K562 (cell line): ENCODE results near the gene NQO2. TPM values are rescaled to one million over a fixed set of nuclear protein-coding genes. Genes with fewer than 3 reads are reported as not detected.

ENCODE experiments used
- ATAC-seq: fragments of 200-7000 bp; cut with Tn5 transposase; 3 replicates; pipeline ENCODE4 v1.9.1; 2020; ENCODE audit warnings: moderate library complexity
- BruUV-seq: library from RNA; stranded (reverse); fragments of 400-500 nt; replicated peaks from 2 replicates; lab custom pipeline; 2021; lab: Mats Ljungman, UMichigan
- CTCF ChIA-PET: fragments of 300-600 bp; formaldehyde crosslinking; extraction: SDS; loops from one replicate; lab custom pipeline; 2021; ENCODE audit warnings: low intra/inter-chr PET ratio; lab: Yijun Ruan, JAX
- POLR2A ChIA-PET: fragments of 300-600, 350-650 bp; sonication (Branson Sonifier 250); formaldehyde crosslinking; extraction: SDS; loops from one replicate; lab custom pipeline; 2021; ENCODE audit warnings: antibody characterized with exemption, inconsistent platforms; lab: Yijun Ruan, JAX
- DNase-seq, 4 experiments: peaks; one replicate each; pipeline versions ENCODE4 v3.0.0 to v3.0.0-alpha.2; 2011 to 2018; ENCODE audit warnings: low spot score in 3 of 4, mixed read lengths in 3 of 4; ENCODE audit errors: extremely low read depth in 1 of 4
- FAIRE-seq: peaks from 2 replicates; lab custom pipeline; 2011; peaks lifted over from hg19 to GRCh38; lab: Jason Lieb, UNC
- H2AFZ ChIP-seq: 2 replicates; pipeline ENCODE4 v1.6.0; 2011; ENCODE audit warnings: low read depth, low read length, control low read depth, inconsistent platforms
- H3K27ac ChIP-seq: fragments of 200-600 bp; 3 replicates; pipeline ENCODE4 v1.8.0; 2011; ENCODE audit warnings: low read depth, mild to moderate bottlenecking, control low read depth, inconsistent platforms, low read length, moderate library complexity, mixed read lengths; ENCODE audit errors: extremely low read depth
- H3K27me3 ChIP-seq, 2 experiments: fragments of 300-600 bp in 1 of 2; 2 replicates in 1 of 2; 3 replicates in 1 of 2; pipeline versions ENCODE4 v1.6.0 to v1.8.0; 2011; ENCODE audit warnings: inconsistent platforms in 2 of 2, low read length in 2 of 2, mild to moderate bottlenecking in 1 of 2, mixed read lengths in 1 of 2, moderate library complexity in 1 of 2; ENCODE audit not compliant: control insufficient read depth in 2 of 2, insufficient read depth in 2 of 2
- H3K36me3 ChIP-seq: fragments of 300-600 bp; 3 replicates; pipeline ENCODE4 v1.8.0; 2011; ENCODE audit warnings: mild to moderate bottlenecking, low read length, inconsistent platforms; ENCODE audit not compliant: control insufficient read depth, insufficient read depth
- H3K4me1 ChIP-seq, 2 experiments: fragments of 200-600 bp in 1 of 2; replicated peaks in 1 of 2; 2 replicates in 1 of 2; 3 replicates in 1 of 2; pipeline versions ENCODE4 v1.5.1 to v1.8.0; 2011; ENCODE audit warnings: inconsistent platforms in 2 of 2, low read length in 2 of 2, mild to moderate bottlenecking in 1 of 2, mixed read lengths in 1 of 2, moderate library complexity in 1 of 2; ENCODE audit not compliant: control insufficient read depth in 2 of 2, insufficient read depth in 2 of 2
- H3K4me2 ChIP-seq: 2 replicates; pipeline ENCODE4 v1.6.1; 2011; ENCODE audit warnings: low read length, control low read depth, inconsistent platforms, mixed read lengths; ENCODE audit not compliant: insufficient read depth
- H3K4me3 ChIP-seq: fragments of 200-600 bp; sonication (generic), shearing (Covaris generic); 2 replicates; pipeline ENCODE4 v1.5.1; 2016; ENCODE audit warnings: control low read depth, inconsistent platforms
- H3K79me2 ChIP-seq: fragments of 200-600 bp; 3 replicates; pipeline ENCODE4 v1.8.0; 2011; ENCODE audit warnings: low read length, inconsistent platforms; ENCODE audit not compliant: control insufficient read depth, insufficient read depth
- H3K9ac ChIP-seq, 2 experiments: 2 replicates each; pipeline versions ENCODE4 v1.6.0 to v1.6.1; 2011; ENCODE audit warnings: low read depth in 2 of 2, low read length in 2 of 2, control low read depth in 1 of 2, inconsistent platforms in 1 of 2, mild to moderate bottlenecking in 1 of 2, mixed read lengths in 1 of 2; ENCODE audit not compliant: insufficient read depth in 1 of 2
- H3K9me1 ChIP-seq: one replicate; pipeline ENCODE4 v1.6.0; 2011; ENCODE audit warnings: inconsistent platforms, mild to moderate bottlenecking, low read length, moderate library complexity; ENCODE audit not compliant: control insufficient read depth, insufficient read depth
- H3K9me3 ChIP-seq: replicated peaks from 2 replicates; pipeline ENCODE4 v1.5.1; 2011; ENCODE audit warnings: low read depth, low read length, inconsistent platforms; ENCODE audit not compliant: control insufficient read depth, insufficient read depth
- H4K20me1 ChIP-seq: replicated peaks from 2 replicates; pipeline ENCODE4 v1.6.1; 2011; ENCODE audit warnings: low read length, inconsistent platforms, mixed read lengths; ENCODE audit not compliant: control insufficient read depth, insufficient read depth
- NR2C2 ChIP-seq, 2 experiments: fragments of 200-800 bp in 1 of 2; sonication (Bioruptor generic) in 1 of 2; sonication (generic) in 1 of 2; formaldehyde crosslinking in 1 of 2; IDR thresholded peaks; 2 replicates each; pipeline versions ENCODE4 v1.6.1 to v1.8.0; 2016 to 2022; ENCODE audit warnings: mild to moderate bottlenecking in 1 of 2, missing compliant biosample characterization in 1 of 2, missing genetic modification characterization in 1 of 2, missing genetic modification reagents in 1 of 2
- PCBP2 ChIP-seq: fragments of 200-400 bp; formaldehyde crosslinking; IDR thresholded peaks from 2 replicates; pipeline ENCODE4 v1.6.1; 2018; ENCODE audit warnings: low read length, low read depth, mild to moderate bottlenecking, moderate library complexity; ENCODE audit not compliant: poor library complexity, severe bottlenecking
- POLR2G ChIP-seq: fragments of 200-400 bp; formaldehyde crosslinking; IDR thresholded peaks from 2 replicates; pipeline ENCODE4 v1.6.1; 2017; ENCODE audit warnings: low read depth, mild to moderate bottlenecking, antibody characterized with exemption, low read length, moderate library complexity
- WGBS: fragments of 100-300 bp; shearing (Covaris generic); methylation state at CpG from one replicate; pipeline ENCODE4 v1.1.6; 2016; ENCODE audit warnings: low coverage, mixed read lengths; ENCODE audit not compliant: insufficient coverage; ENCODE audit errors: missing lambda C conversion rate; 5-methylcytosine and 5-hydroxymethylcytosine counted together
- in situ Hi-C: fragments of 300-500 bp; cut with MboI; formaldehyde crosslinking; loops from 4 replicates; pipeline ENCODE4 v1.15.0; 2018; ENCODE audit warnings: inconsistent platforms, mixed read lengths
- intact Hi-C: fragments of 100-400 bp; cut with micrococcal nuclease; formaldehyde crosslinking; loops from 2 replicates; pipeline ENCODE4 v1.14.2; 2022
- polyA plus RNA-seq, 8 experiments: library from polyadenylated mRNA; depleted of rRNA in 4 of 8; stranded (reverse) in 5 of 8; unstranded in 3 of 8; fragments of >200 nt; fragmentation: Nextera tagmentation in 2 of 8; fragmentation: Illumina TruSeq in 1 of 8; extraction: Ambion mirVana in 2 of 8; extraction: Trizol in 1 of 8; gene quantifications; 2 replicates each; pipeline versions ENCODE4 v1.2.1 to v1.2.3, GENCODE V29; 2011 to 2014; ENCODE audit warnings: inconsistent platforms in 1 of 8, missing spikeins in 1 of 8
- total RNA-seq, 7 experiments: library from RNA; depleted of rRNA in 6 of 7; stranded (reverse); fragments of >200 nt in 6 of 7; fragmentation: Illumina TruSeq in 2 of 7; extraction: Trizol in 2 of 7; gene quantifications; 2 replicates each; pipeline versions ENCODE4 v1.2.1 to v1.2.3, GENCODE V29; 2011 to 2021; ENCODE audit warnings: low replicate concordance in 1 of 7
- TF ChIP-seq, protein P1 (sequence below): sonication (generic); formaldehyde crosslinking; IDR thresholded peaks from 2 replicates; pipeline ENCODE4 v1.9.0; 2022; ENCODE audit warnings: mild to moderate bottlenecking, missing genetic modification reagents

The NQO2 gene
- total and polyA plus RNA-seq, 9 of the 15 experiments (the other 6 are each of a cell fraction or from before 2014, with no cell fraction given), result 54.6 to 214 (median 116) TPM

DNA sequence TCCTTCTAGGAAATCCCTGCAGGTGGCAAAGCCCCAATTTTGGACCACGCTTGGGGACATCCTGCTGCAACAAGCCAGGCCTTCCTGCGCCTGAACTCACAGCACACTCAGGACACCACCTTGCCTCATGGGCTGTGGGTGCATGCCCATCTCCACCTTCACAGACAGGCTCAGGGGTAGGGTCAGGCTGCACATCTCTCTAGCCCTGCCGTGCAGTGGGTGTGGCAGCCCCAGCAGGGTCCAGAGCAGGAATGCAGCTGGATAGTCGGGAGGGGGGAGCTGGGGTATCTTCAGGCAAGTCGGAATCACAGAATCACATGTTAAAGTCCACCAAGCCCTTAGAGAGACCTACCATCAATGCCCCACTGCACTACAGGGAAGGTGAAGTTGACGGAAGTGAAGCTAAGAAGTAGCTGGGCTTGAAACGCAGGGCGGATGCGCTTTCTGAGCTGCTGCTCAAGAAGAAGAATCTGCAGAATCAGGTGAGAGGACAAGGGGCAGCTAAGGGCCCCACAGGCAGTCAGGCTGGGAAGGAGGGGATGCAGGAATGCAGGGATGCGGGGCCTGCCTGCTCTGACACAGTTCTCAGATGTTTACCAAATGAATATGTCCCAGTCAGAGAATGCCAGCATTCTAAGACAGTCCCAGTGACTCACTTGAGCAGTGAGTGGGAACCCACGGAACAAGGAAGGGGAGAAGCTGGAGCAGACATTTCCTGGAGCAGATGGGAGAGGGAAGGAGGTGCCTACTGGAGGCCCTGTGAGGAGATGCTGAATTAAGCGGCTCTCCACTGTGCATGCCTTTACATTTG, 39.6 kb upstream of the NQO2 start:
- TF ChIP-seq, protein P1, sequence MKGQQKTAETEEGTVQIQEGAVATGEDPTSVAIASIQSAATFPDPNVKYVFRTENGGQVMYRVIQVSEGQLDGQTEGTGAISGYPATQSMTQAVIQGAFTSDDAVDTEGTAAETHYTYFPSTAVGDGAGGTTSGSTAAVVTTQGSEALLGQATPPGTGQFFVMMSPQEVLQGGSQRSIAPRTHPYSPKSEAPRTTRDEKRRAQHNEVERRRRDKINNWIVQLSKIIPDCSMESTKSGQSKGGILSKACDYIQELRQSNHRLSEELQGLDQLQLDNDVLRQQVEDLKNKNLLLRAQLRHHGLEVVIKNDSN (CRISPR knock-in tag), result 0 out of 2 replicates have a peak, but pooled peaks have one; percentile 26
- 0 out of 2 replicates have a peak, but pooled peaks have one; percentile 29 for TF ChIP-seq NR2C2 (CRISPR knock-in tag; IDR thresholded peaks at IDR 0.05)
- TF ChIP-seq NR2C2 (tag; IDR thresholded peaks at IDR 0.05), result no peak
- TF ChIP-seq PCBP2, result no peak
- peak; percentile 25; the same call in 1 of the 2 replicates for TF ChIP-seq POLR2G
- TF ChIP-seq, all 486 proteins: peak for 3
- no peaks in the 10 kb centered on the region for H3K9me1 ChIP-seq
- FAIRE-seq (no peak), DNase-seq (no peak), ATAC-seq (no peak)
- H3K9me3 ChIP-seq, result no peaks in the 10 kb centered on the region
- H3K4me1 ChIP-seq, result peaks cover 33 to 35% of the 10 kb centered on the region in 2 experiments
- peak overlapping the region in 1 of 2 experiments; percentile 79; a peak in 2 of 4 replicates for H3K9ac ChIP-seq
- CTCF ChIA-PET, result no interaction called here
- WGBS, result 80% methylated on average over 12 of the region's 12 CpGs
- BruUV-seq, result no TSS peak
- peaks cover 41% of the 10 kb centered on the region for H3K36me3 ChIP-seq
- intact Hi-C loops (no loop called here), in situ Hi-C loops (no loop called here)
- H4K20me1 ChIP-seq, result no peaks in the 10 kb centered on the region
- POLR2A ChIA-PET, result interaction anchor here (0.5 to 1.5 kb wide), 7 partner anchors 10 to 118 kb away, joined by 3 to 8 read pairs (median 4); partner anchors contain the start of genes SERPINB1 and SERPINB9
- no peak overlapping the region for H3K27ac ChIP-seq
- no peak overlapping the region for H3K4me2 ChIP-seq
- H2AFZ ChIP-seq, result no peak overlapping the region
- peaks cover 62% of the 10 kb centered on the region for H3K79me2 ChIP-seq
- no peaks in the 10 kb centered on the region for H3K27me3 ChIP-seq
- H3K4me3 ChIP-seq, result no peak overlapping the region
